ENCODE measurements around the gene PDLIM4. TPM values are rescaled to one million over a fixed set of nuclear protein-coding genes. Genes with fewer than 3 reads are reported as not detected.

PDLIM4 gene
- total RNA-seq, 4 donors from 2014 or later, result 9.7 to 43.4 (median 19.7) TPM

DNA sequence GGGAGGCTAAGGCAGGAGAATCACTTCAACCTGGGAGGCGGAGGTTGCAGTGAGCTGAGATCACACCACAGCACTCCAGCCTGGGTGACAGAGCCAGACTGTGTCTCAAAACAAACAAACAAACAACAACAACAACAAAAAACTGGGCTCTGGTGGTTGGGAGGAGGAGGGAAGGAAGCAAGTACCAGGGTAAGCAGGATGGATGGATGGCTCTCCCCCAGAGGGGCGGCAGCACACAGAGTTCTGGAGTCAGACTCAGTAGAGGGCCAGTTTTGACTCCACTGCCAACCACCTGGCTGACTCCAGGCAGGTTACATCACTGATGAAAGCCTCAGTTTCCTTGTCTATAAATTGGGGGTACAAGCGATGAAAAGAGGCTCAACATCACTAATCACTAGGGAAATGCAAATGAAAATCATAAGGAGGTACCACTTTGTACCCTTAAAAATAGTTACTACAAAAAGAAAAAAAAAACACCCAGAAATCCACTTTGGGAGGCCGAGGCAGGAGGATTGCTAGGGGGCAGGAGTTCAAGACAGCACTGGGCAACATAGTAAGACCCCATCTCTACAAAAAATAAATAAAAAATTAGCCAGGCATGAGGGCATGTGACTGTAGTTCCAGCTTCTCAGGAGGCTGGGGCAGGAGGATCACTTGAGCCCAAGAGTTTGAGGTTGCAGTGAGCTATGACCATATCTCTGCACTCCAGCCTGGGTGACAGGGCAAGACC is 39.9 kb downstream of the PDLIM4 start:
- Histone ChIP-seq H3K27ac (no peak overlapping the region), H3K4me1 (peaks cover 11 to 46% (median 35%) of the 10 kb centered on the region in 4 donors), H3K4me3 (no peak overlapping the region), H3K9me3 (no peaks in the 10 kb centered on the region), H3K27me3 (no peaks in the 10 kb centered on the region), H3K36me3 (no peaks in the 10 kb centered on the region)
- intact Hi-C loops (cut with DNase I; ENCODE audit: low total_unique reads) (loop anchor here (10.0 kb wide), 1 partner anchor 63 kb away; no protein-coding TSS in a partner anchor), in situ Hi-C loops (cut with MboI; ENCODE audit: low pct_ligation_motif_present in 1 of 4, low pct_unique_long_range_greater_than_20kb in 1 of 4, low sequenced_read_pairs in 3 of 4) (no loop called here)
- WGBS, 2 donors (ENCODE audit: low coverage in 1 of 2), result 88 to 100% methylated on average over 1 to 4 of the region's 4 CpGs
- TF ChIP-seq POLR2A (IDR thresholded peaks at IDR 0.05), result no peak
- TF ChIP-seq, protein P1, sequence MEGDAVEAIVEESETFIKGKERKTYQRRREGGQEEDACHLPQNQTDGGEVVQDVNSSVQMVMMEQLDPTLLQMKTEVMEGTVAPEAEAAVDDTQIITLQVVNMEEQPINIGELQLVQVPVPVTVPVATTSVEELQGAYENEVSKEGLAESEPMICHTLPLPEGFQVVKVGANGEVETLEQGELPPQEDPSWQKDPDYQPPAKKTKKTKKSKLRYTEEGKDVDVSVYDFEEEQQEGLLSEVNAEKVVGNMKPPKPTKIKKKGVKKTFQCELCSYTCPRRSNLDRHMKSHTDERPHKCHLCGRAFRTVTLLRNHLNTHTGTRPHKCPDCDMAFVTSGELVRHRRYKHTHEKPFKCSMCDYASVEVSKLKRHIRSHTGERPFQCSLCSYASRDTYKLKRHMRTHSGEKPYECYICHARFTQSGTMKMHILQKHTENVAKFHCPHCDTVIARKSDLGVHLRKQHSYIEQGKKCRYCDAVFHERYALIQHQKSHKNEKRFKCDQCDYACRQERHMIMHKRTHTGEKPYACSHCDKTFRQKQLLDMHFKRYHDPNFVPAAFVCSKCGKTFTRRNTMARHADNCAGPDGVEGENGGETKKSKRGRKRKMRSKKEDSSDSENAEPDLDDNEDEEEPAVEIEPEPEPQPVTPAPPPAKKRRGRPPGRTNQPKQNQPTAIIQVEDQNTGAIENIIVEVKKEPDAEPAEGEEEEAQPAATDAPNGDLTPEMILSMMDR (IDR thresholded peaks at IDR 0.05), result no peak
- no peak for DNase-seq

DNA sequence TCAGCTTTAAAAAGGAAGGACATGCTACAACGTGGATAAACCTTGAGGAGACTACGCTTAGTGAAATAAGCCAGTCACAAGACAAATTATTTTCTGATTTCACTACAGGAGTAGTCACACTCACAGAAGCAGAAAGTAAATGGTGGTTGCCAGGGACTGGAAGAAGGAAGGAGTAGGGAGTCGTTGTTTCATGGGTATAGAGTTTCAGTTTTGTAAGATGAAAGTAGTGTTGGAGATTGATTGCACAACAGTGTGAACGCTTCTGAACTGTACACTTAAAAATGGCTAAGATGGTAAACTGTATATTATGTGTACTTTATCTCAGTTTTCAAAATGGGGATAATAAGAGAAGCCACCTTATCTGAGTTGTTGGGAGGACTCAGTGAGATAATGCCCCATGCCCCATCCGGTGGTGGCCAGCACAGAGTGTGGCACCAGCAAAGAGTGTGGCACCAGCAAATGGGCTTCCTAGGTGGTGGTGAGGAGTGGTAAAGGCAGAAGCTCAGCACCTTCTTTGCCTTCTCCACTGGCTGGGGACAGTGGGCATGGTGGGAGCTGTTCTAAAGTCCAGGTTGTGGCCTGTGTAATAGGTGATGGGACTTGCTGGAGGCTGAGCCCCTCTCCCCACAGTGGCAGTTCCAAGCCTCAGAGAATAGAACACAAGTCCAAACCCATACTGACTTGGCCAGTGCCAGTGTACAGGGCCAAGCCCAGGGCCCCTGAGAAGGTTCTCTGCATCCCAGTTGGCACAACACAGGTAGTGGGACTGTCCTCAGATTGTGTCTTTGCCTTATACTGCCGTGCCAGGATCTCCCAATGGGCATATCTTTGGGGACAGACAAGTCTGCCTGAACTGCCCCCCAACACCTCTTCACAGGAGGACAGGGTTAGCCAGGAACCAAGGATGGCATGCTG is 41.1 kb downstream of the PDLIM4 start:
- DNase-seq, result no peak
- no peaks in the 10 kb centered on the region for H3K27me3 ChIP-seq
- H3K36me3 ChIP-seq, result no peaks in the 10 kb centered on the region
- peaks cover 3 to 37% (median 29%) of the 10 kb centered on the region in 4 donors for H3K4me1 ChIP-seq
- H3K9me3 ChIP-seq, result no peaks in the 10 kb centered on the region
- TF ChIP-seq, protein P1 (IDR thresholded peaks at IDR 0.05), result no peak
- no peak for TF ChIP-seq POLR2A (IDR thresholded peaks at IDR 0.05)
- TF ChIP-seq POLR2AphosphoS5 (IDR thresholded peaks at IDR 0.05), result no peak
- TF ChIP-seq EP300 (IDR thresholded peaks at IDR 0.05; ENCODE audit: low read depth), result no peak
- H3K4me3 ChIP-seq, result no peak overlapping the region
- no peak overlapping the region for H3K27ac ChIP-seq
- intact Hi-C loops (cut with DNase I; ENCODE audit: low total_unique reads), result loop anchor here (10.0 kb wide), 1 partner anchor 64 kb away; no protein-coding TSS in a partner anchor
- in situ Hi-C loops (cut with MboI; ENCODE audit: low pct_ligation_motif_present in 1 of 4, low pct_unique_long_range_greater_than_20kb in 1 of 4, low sequenced_read_pairs in 3 of 4), result no loop called here
- WGBS, 2 donors (ENCODE audit: low coverage in 1 of 2), result 67 to 74% methylated on average over 4 to 6 of the region's 6 CpGs

DNA sequence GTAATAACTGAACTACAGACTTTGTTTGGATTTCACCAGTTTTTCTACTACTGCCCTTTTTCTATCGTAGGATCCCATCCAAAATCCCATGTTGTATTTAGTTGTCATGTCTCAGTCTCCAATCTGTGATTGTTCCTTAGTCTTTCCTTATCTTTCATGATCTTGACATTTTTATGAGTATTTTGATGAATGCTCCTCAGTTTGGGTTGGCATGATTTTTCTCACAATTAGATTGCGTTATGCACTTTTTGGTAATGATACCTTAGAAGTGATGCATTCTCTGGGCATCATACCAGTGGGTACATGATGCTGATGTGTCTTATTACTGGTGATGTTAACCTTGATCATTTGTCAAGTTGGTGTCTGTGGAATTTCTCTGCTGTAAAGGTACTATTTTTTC is 42.4 kb downstream of the PDLIM4 start:
- Histone ChIP-seq H3K4me1 (peaks cover 3 to 31% (median 20%) of the 10 kb centered on the region in 4 donors), H3K27me3 (no peaks in the 10 kb centered on the region), H3K27ac (no peak overlapping the region), H3K4me3 (no peak overlapping the region), H3K36me3 (no peaks in the 10 kb centered on the region), H3K9me3 (no peaks in the 10 kb centered on the region)
- 41 to 47% methylated on average over 2 of the region's 2 CpGs for WGBS, 2 donors (ENCODE audit: low coverage in 1 of 2)
- in situ Hi-C loops (cut with MboI; ENCODE audit: low pct_ligation_motif_present in 1 of 4, low pct_unique_long_range_greater_than_20kb in 1 of 4, low sequenced_read_pairs in 3 of 4), result no loop called here
- intact Hi-C loops (cut with DNase I; ENCODE audit: low total_unique reads), result loop anchor here (10.0 kb wide), 1 partner anchor 65 kb away; no protein-coding TSS in a partner anchor
- no peak for DNase-seq
- no peak for TF ChIP-seq POLR2AphosphoS5 (IDR thresholded peaks at IDR 0.05)
- TF ChIP-seq EP300 (IDR thresholded peaks at IDR 0.05; ENCODE audit: low read depth), result no peak
- TF ChIP-seq POLR2A (IDR thresholded peaks at IDR 0.05), result no peak
- TF ChIP-seq, protein P1 (IDR thresholded peaks at IDR 0.05), result no peak
